K562 (cell line): Measurements from ENCODE around the gene METTL25B. TPM values are rescaled to one million over a fixed set of nuclear protein-coding genes. Genes with fewer than 3 reads are reported as not detected.

ENCODE experiments used
- CXXC5 ChIP-seq: fragments of 250-450 bp; sonication (Bioruptor Pico); IDR thresholded peaks from 2 replicates; pipeline ENCODE4 v1.8.0; 2022; ENCODE audit warnings: inconsistent platforms, mild to moderate bottlenecking, moderate library complexity
- ESRRB ChIP-seq: fragments of 250-450 bp; sonication (Bioruptor Pico); IDR thresholded peaks from 2 replicates; pipeline ENCODE4 v1.5.0; 2020; ENCODE audit warnings: mild to moderate bottlenecking, moderate library complexity, borderline replicate concordance
- ETV5 ChIP-seq: sonication (generic); formaldehyde crosslinking; IDR thresholded peaks from 2 replicates; pipeline ENCODE4 v1.4.0; 2020; ENCODE audit warnings: low read depth, mild to moderate bottlenecking, missing genetic modification reagents
- HMGN3 ChIP-seq: IDR thresholded peaks from 2 replicates; pipeline ENCODE4 v1.6.1; 2011; ENCODE audit warnings: borderline replicate concordance, low read depth, mild to moderate bottlenecking, mixed read lengths, low read length; ENCODE audit not compliant: insufficient read length; ENCODE audit errors: extremely low read depth
- KAT7 ChIP-seq: sonication (generic); formaldehyde crosslinking; IDR thresholded peaks from 2 replicates; pipeline ENCODE4 v1.8.0; 2022; ENCODE audit warnings: missing genetic modification reagents, mild to moderate bottlenecking, borderline replicate concordance
- KLF1 ChIP-seq: fragments of 450-650 bp; IDR thresholded peaks from 2 replicates; pipeline ENCODE4 v1.6.1; 2016; ENCODE audit warnings: missing genetic modification characterization, missing compliant biosample characterization
- NCOA1 ChIP-seq: fragments of 450-650 bp; IDR thresholded peaks from 2 replicates; pipeline ENCODE4 v1.6.1; 2016; ENCODE audit warnings: low read depth
- NFYB ChIP-seq: IDR thresholded peaks from 2 replicates; pipeline ENCODE4 v1.6.1; 2011; ENCODE audit warnings: mild to moderate bottlenecking, moderate library complexity; ENCODE audit not compliant: insufficient read length; ENCODE audit errors: extremely low read depth
- PHB ChIP-seq: fragments of 250-450 bp; sonication (Bioruptor Pico); IDR thresholded peaks from 2 replicates; pipeline ENCODE4 v1.5.0; 2021
- POU5F1 ChIP-seq: fragments of 150-350 bp; IDR thresholded peaks from 2 replicates; pipeline ENCODE4 v1.6.1; 2014; ENCODE audit warnings: borderline replicate concordance, low read length, low read depth, mild to moderate bottlenecking; ENCODE audit not compliant: partially characterized antibody
- SIN3B ChIP-seq: fragments of 450-650 bp; IDR thresholded peaks from 2 replicates; pipeline ENCODE4 v1.6.1; 2017; ENCODE audit warnings: low read depth, mild to moderate bottlenecking, moderate library complexity
- TAL1 ChIP-seq: fragments of 450-650 bp; IDR thresholded peaks from 2 replicates; pipeline ENCODE4 v1.6.1; 2016; ENCODE audit warnings: mild to moderate bottlenecking
- TFAM ChIP-seq: fragments of 250-450 bp; sonication (Bioruptor Pico); conservative IDR thresholded peaks from 2 replicates; pipeline ENCODE4 v1.5.0; 2021; ENCODE audit warnings: mild to moderate bottlenecking, moderate library complexity
- TGIF2 ChIP-seq: sonication (generic); formaldehyde crosslinking; IDR thresholded peaks from 2 replicates; pipeline ENCODE4 v1.8.1; 2022; ENCODE audit warnings: mild to moderate bottlenecking, missing genetic modification reagents, moderate library complexity
- XRCC3 ChIP-seq: fragments of 450-650 bp; IDR thresholded peaks from 2 replicates; pipeline ENCODE4 v1.6.1; 2017; ENCODE audit warnings: mild to moderate bottlenecking, moderate library complexity
- ZNF184 ChIP-seq: sonication (generic); formaldehyde crosslinking; IDR thresholded peaks from 2 replicates; pipeline ENCODE4 v1.5.0; 2020; ENCODE audit warnings: missing genetic modification reagents
- ZNF354B ChIP-seq: fragments of 250-450 bp; sonication (Bioruptor Pico); IDR thresholded peaks from 2 replicates; pipeline ENCODE4 v1.4.0; 2020
- ZNF586 ChIP-seq: fragments of 450-650 bp; formaldehyde crosslinking; conservative IDR thresholded peaks from 2 replicates; pipeline ENCODE4 v1.4.0; 2020; ENCODE audit warnings: mild to moderate bottlenecking, moderate library complexity
- polyA plus RNA-seq, 8 experiments: library from polyadenylated mRNA; depleted of rRNA in 4 of 8; stranded (reverse) in 5 of 8; unstranded in 3 of 8; fragments of >200 nt; fragmentation: Nextera tagmentation in 2 of 8; fragmentation: Illumina TruSeq in 1 of 8; extraction: Ambion mirVana in 2 of 8; extraction: Trizol in 1 of 8; gene quantifications; 2 replicates each; pipeline versions ENCODE4 v1.2.1 to v1.2.3, GENCODE V29; 2011 to 2014; ENCODE audit warnings: inconsistent platforms in 1 of 8, missing spikeins in 1 of 8
- total RNA-seq, 7 experiments: library from RNA; depleted of rRNA in 6 of 7; stranded (reverse); fragments of >200 nt in 6 of 7; fragmentation: Illumina TruSeq in 2 of 7; extraction: Trizol in 2 of 7; gene quantifications; 2 replicates each; pipeline versions ENCODE4 v1.2.1 to v1.2.3, GENCODE V29; 2011 to 2021; ENCODE audit warnings: low replicate concordance in 1 of 7
- TF ChIP-seq, protein P1 (sequence below): sonication (generic); formaldehyde crosslinking; IDR thresholded peaks from 2 replicates; pipeline ENCODE4 v1.8.0; 2022; ENCODE audit warnings: mild to moderate bottlenecking, missing genetic modification reagents
- TF ChIP-seq, protein P2 (sequence below): fragments of 250-450 bp; sonication (Bioruptor Pico); IDR thresholded peaks from 2 replicates; pipeline ENCODE4 v1.8.0; 2021; ENCODE audit warnings: moderate library complexity, mild to moderate bottlenecking, inconsistent platforms
- TF ChIP-seq, protein P3 (sequence below): fragments of 200-800 bp; sonication (Bioruptor generic); IDR thresholded peaks from 2 replicates; pipeline ENCODE4 v1.6.1; 2016; ENCODE audit warnings: missing genetic modification characterization, missing compliant biosample characterization
- TF ChIP-seq, protein P4 (sequence below): sonication (generic); formaldehyde crosslinking; IDR thresholded peaks from 2 replicates; pipeline ENCODE4 v1.8.0; 2022; ENCODE audit warnings: missing genetic modification reagents, mild to moderate bottlenecking, borderline replicate concordance

METTL25B gene
- total and polyA plus RNA-seq, 9 of the 15 experiments (the other 6 are each of a cell fraction or from before 2014, with no cell fraction given): 7.7 to 48.3 (median 33.1) TPM

DNA sequence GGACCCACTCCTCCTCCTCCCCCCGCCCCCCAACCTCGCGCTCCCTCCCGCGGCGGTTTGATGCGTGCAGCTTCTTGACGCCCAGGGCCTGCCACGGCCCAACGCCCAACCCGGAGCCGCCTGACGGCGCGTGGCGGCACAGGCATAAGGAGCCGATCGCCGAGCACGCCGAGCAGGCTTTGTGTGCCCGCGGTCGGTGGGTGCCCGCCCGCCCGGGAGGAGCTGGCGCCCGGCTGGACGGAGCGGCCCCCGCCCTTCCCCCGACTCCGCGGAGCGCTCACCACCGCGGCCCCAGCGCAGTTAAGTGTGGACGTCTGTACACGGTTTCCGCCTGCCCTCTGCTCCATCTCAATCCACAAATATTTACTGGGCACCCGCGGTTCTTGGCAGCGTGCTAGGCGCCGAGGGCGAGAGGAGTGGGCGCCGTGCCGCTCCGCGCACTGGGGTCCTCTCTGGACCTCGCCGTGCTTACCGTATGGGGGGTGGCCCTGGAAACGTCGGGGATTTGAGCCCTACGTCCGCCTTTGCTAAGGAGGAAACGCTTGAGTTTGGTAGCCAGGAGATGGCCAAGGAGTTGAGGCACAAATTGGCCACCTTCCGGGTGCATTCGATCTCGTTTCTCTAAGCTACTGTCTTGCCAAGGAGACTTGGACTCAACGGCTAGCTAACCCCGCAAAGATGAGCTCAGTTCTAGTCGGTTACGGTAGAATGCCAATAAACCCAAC is 23.6 kb downstream of the METTL25B start (continued):
- TF ChIP-seq TFAM (CRISPR knock-in tag) (no peak), SIN3B (0 out of 2 replicates have a peak, but pooled peaks have one; percentile 37), HMGN3 (peak; percentile 86), NCOA1 (no peak), ZNF586 (no peak), ZNF184 (CRISPR knock-in tag) (no peak), TAL1 (no peak), KLF1 (tag) (no peak), POU5F1 (no peak), KAT7 (CRISPR knock-in tag) (peak; percentile 73; the same call in 1 of the 2 replicates), XRCC3 (no peak), ESRRB (no peak), ETV5 (CRISPR knock-in tag) (no peak), PHB (CRISPR knock-in tag) (no peak), NFYB (no peak), CXXC5 (CRISPR knock-in tag) (peak; percentile 89), TGIF2 (no peak), ZNF354B (no peak)
- TF ChIP-seq, protein P1, sequence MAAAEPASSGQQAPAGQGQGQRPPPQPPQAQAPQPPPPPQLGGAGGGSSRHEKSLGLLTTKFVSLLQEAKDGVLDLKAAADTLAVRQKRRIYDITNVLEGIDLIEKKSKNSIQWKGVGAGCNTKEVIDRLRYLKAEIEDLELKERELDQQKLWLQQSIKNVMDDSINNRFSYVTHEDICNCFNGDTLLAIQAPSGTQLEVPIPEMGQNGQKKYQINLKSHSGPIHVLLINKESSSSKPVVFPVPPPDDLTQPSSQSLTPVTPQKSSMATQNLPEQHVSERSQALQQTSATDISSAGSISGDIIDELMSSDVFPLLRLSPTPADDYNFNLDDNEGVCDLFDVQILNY: no peak
- TF ChIP-seq, protein P2, sequence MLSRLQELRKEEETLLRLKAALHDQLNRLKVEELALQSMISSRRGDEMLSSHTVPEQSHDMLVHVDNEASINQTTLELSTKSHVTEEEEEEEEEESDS: no peak
- TF ChIP-seq, protein P3, sequence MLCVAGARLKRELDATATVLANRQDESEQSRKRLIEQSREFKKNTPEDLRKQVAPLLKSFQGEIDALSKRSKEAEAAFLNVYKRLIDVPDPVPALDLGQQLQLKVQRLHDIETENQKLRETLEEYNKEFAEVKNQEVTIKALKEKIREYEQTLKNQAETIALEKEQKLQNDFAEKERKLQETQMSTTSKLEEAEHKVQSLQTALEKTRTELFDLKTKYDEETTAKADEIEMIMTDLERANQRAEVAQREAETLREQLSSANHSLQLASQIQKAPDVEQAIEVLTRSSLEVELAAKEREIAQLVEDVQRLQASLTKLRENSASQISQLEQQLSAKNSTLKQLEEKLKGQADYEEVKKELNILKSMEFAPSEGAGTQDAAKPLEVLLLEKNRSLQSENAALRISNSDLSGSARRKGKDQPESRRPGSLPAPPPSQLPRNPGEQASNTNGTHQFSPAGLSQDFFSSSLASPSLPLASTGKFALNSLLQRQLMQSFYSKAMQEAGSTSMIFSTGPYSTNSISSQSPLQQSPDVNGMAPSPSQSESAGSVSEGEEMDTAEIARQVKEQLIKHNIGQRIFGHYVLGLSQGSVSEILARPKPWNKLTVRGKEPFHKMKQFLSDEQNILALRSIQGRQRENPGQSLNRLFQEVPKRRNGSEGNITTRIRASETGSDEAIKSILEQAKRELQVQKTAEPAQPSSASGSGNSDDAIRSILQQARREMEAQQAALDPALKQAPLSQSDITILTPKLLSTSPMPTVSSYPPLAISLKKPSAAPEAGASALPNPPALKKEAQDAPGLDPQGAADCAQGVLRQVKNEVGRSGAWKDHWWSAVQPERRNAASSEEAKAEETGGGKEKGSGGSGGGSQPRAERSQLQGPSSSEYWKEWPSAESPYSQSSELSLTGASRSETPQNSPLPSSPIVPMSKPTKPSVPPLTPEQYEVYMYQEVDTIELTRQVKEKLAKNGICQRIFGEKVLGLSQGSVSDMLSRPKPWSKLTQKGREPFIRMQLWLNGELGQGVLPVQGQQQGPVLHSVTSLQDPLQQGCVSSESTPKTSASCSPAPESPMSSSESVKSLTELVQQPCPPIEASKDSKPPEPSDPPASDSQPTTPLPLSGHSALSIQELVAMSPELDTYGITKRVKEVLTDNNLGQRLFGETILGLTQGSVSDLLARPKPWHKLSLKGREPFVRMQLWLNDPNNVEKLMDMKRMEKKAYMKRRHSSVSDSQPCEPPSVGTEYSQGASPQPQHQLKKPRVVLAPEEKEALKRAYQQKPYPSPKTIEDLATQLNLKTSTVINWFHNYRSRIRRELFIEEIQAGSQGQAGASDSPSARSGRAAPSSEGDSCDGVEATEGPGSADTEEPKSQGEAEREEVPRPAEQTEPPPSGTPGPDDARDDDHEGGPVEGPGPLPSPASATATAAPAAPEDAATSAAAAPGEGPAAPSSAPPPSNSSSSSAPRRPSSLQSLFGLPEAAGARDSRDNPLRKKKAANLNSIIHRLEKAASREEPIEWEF (CRISPR knock-in tag): no peak
- TF ChIP-seq, protein P4, sequence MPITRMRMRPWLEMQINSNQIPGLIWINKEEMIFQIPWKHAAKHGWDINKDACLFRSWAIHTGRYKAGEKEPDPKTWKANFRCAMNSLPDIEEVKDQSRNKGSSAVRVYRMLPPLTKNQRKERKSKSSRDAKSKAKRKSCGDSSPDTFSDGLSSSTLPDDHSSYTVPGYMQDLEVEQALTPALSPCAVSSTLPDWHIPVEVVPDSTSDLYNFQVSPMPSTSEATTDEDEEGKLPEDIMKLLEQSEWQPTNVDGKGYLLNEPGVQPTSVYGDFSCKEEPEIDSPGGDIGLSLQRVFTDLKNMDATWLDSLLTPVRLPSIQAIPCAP (CRISPR knock-in tag): no peak
